ENCODE measurements around the gene STS. TPM values are rescaled to one million over a fixed set of nuclear protein-coding genes. Genes with fewer than 3 reads are reported as not detected.

STS gene
- total RNA-seq, 1 donor from 2014 or later, result 5.3 TPM

- DNase-seq, result peak; percentile 41
- Histone ChIP-seq H3K27ac (replicated peaks) (no peak overlapping the region), H3K9me3 (replicated peaks) (no peaks in the 10 kb centered on the region), H3K27me3 (ENCODE audit: low read depth) (no peaks in the 10 kb centered on the region), H3K36me3 (no peaks in the 10 kb centered on the region), H3K4me3 (no peak overlapping the region), H3K4me1 (peaks cover 17% of the 10 kb centered on the region)
- no peak for TF ChIP-seq CTCF (IDR thresholded peaks at IDR 0.05; ENCODE audit: borderline replicate concordance)
- intact Hi-C loops (cut with micrococcal nuclease), result no loop called here
These were observed 32.0 kb upstream of the STS start for GRCh38 chrX:7115557-7115956.

GRCh38 chrX:7116081-7116480, 31.4 kb upstream of the STS start:
- Histone ChIP-seq H3K36me3 (no peaks in the 10 kb centered on the region), H3K27me3 (ENCODE audit: low read depth) (no peaks in the 10 kb centered on the region), H3K27ac (replicated peaks) (no peak overlapping the region), H3K4me3 (no peak overlapping the region), H3K9me3 (replicated peaks) (no peaks in the 10 kb centered on the region), H3K4me1 (peaks cover 23% of the 10 kb centered on the region)
- DNase-seq, result no peak
- TF ChIP-seq CTCF (IDR thresholded peaks at IDR 0.05; ENCODE audit: borderline replicate concordance), result no peak
- intact Hi-C loops (cut with micrococcal nuclease), result no loop called here

GRCh38 chrX:7117587-7117986, 29.9 kb upstream of the STS start:
- Histone ChIP-seq H3K4me1 (peaks cover 33% of the 10 kb centered on the region), H3K4me3 (no peak overlapping the region), H3K27ac (replicated peaks) (no peak overlapping the region), H3K9me3 (replicated peaks) (no peaks in the 10 kb centered on the region), H3K27me3 (ENCODE audit: low read depth) (no peaks in the 10 kb centered on the region), H3K36me3 (no peaks in the 10 kb centered on the region)
- TF ChIP-seq CTCF (IDR thresholded peaks at IDR 0.05; ENCODE audit: borderline replicate concordance), result no peak
- DNase-seq, result no peak
- intact Hi-C loops (cut with micrococcal nuclease), result no loop called here

- no peak for TF ChIP-seq CTCF (IDR thresholded peaks at IDR 0.05; ENCODE audit: borderline replicate concordance)
- Histone ChIP-seq H3K27ac (replicated peaks) (peak overlapping the region; percentile 55), H3K27me3 (ENCODE audit: low read depth) (no peaks in the 10 kb centered on the region), H3K9me3 (replicated peaks) (no peaks in the 10 kb centered on the region), H3K4me3 (no peak overlapping the region), H3K36me3 (no peaks in the 10 kb centered on the region), H3K4me1 (peaks cover 32% of the 10 kb centered on the region)
- no peak for DNase-seq
- intact Hi-C loops (cut with micrococcal nuclease), result no loop called here
These were observed 27.3 kb upstream of the STS start for GRCh38 chrX:7119950-7120877.

- no peak for TF ChIP-seq CTCF (IDR thresholded peaks at IDR 0.05; ENCODE audit: borderline replicate concordance)
- DNase-seq, result no peak
- Histone ChIP-seq H3K4me3 (no peak overlapping the region), H3K4me1 (peaks cover 28% of the 10 kb centered on the region), H3K9me3 (replicated peaks) (no peaks in the 10 kb centered on the region), H3K36me3 (no peaks in the 10 kb centered on the region), H3K27ac (replicated peaks) (peak overlapping the region; percentile 55), H3K27me3 (ENCODE audit: low read depth) (no peaks in the 10 kb centered on the region)
- intact Hi-C loops (cut with micrococcal nuclease), result no loop called here
These were observed 26.7 kb upstream of the STS start for GRCh38 chrX:7120878-7121219.

All from left ventricle myocardium inferior (tissue), 1 donor.